Cortex of kidney (tissue), 1 donor: ENCODE data around the gene BICC1.

Experiments used
- DNase-seq: peaks from one replicate; lab custom pipeline; 2025; lab: John Stamatoyannopoulos, UW

BICC1 gene

DNA sequence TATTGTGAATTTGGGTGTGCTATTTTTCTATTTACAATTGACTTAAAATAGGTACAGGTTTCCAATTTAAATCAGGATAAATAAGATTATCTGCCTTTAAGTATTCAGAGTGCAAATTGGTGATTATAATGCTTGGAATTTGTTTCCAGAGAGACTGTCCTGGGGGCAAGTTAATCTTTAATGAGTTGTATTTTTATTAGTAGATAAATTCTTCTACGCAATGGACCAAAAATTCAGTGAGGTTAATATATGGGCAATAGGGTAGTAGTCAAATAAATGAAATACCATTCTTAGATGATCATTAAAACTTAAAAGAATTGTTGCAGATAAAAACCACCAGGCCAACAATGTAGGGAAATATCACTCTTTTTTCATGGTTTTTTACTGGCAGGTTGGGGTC is 3.4 kb downstream of the BICC1 start:
- no peak for DNase-seq

DNA sequence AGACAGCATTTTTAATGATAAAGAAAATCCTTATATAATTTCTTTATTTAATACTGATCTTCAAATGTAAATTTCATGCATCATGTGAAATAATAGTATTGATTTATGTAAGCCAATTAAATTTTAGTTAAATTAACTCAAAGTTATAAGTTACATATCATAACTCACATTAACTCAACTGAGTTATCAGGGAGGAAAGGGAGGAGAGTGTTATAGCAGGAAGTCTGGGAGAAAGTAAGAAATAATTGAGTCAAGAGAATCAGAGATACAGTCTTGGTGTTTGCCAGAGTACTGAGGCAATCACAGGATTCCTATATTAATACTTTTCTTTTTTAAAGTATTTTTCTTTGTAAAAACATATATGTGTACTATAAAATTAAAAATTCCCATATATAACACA is 4.0 kb downstream of the BICC1 start:
- no peak for DNase-seq

DNA sequence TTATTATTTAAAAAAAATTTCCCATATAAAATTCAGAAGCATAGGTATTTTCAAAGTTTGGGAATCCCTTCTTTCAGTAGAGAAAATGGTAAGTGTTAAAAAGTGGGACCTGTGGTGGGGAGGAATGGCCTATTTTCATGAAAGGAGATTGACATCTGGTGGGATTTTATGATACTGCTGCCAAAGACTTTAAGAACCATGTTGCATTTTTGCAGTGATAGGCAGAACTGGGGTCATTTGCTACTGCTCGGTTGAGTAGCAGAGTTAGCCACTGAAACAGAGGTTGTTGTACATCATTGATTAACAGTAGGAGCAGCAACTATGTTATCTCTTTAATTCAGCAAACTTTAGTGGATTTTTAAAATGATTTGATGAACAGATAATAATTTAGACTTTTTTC is 4.4 kb downstream of the BICC1 start:
- DNase-seq = no peak

DNA sequence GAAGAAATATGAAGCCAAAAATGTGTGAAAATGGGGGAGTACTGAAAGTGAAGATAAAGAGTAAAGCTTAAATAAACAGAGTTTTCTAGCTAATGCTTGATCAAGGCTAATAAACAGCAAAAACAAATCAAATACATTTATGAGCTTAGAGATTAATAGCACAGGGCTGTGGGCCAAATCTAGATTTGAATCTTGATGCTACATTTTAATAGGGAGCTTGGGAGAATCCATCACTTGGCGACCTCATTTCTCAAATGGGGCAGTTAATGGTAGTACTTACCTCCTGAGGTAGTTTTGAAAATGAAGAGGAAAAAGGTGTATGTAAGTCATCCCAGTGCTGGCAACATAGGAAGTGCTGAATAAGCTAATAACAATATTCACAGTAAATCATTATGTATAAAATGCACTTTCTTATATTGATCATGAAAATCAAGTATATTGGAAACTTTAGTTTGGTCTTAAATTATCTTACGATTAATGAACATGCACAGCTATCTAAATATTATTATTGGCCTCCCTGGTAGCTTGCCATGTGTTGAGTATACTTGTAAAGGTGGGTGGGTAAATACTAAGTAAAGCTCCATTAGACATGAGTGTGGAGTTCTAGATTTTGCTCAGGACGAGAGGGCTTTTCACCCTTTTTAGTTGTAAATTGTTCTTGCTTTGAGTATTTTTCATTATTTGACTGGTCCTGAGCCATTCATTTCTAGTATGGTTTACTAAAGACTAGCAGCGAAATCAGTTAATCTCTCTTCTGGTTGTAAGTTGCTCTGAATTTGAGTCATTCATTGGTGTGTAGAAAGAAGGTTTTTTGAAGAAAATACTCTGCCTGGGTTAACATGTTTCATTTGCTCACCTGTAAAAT is 5.1 kb downstream of the BICC1 start:
- DNase-seq = no peak

DNA sequence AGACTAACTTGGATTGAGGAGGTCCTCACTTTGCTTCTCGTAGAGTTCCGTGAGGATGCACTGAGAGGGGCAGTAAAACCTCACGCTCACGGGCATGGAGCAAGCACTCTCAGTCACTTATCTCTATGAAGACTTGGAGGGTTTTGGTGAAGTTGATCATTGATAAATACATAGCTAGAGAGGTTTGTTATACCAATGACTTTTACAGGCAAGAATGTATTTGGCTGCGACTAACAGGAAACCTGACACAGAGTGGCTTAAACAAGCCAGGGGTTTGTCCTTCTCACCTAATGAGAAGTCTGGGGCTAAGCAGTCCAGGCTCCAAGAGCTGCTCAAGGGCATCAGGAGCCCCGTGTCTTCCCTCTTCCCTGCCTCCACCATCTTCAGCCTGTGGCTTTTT is 6.1 kb downstream of the BICC1 start:
- no peak for DNase-seq

DNA sequence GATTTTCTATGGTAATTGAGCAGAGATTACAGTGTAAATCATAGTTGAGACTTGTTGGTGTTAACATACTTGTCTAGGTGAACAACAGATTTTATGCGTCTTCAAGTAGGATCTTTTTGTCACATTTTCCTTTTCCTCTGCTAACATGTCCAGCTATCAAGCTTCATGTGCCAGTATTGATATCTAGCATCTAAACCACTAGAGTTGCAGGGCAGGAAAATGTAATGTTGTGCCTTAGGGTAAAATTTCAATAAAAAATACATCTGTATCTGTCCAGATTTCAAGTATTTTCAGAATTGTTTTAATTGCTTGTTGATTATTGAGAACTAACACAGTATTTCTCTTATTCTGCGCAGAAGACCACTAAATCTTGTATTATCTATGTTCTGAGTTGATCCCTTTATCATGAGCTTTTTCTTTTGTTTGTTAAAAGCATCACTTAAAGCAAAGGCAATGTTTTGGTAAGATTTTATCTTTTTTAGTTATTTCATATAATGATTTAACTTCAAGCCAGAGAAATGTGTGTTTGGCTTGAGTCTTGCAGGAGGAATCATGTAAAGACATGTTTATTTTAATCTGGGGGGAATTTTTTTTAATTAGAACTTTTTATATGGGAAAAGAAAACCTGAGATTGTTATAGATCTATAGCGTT is 16.5 kb downstream of the BICC1 start:
- no peak for DNase-seq

- no peak for DNase-seq
These were observed 18.5 kb downstream of the BICC1 start for GRCh38 chr10:58531084-58531695.

- DNase-seq = no peak
These were observed 22.6 kb downstream of the BICC1 start for GRCh38 chr10:58535311-58535710.

DNA sequence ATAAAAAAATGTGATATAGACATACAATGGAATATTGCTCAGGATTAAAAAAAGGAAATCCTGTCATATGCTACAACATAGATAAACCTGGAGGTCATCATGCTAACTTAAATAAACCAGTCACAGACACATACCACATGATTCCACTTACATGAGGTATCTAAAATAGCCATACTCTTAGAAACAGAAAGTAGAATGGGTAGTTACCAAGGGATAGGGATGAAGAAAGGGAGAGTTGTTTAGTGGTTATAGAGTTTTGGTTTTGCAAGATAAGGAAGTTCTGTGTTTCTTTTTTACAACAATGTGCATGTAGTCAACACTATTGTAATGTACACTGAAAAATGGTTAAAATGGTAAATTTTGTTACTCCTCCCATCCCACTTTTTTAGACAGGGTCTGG is 30.5 kb downstream of the BICC1 start:
- no peak for DNase-seq

DNA sequence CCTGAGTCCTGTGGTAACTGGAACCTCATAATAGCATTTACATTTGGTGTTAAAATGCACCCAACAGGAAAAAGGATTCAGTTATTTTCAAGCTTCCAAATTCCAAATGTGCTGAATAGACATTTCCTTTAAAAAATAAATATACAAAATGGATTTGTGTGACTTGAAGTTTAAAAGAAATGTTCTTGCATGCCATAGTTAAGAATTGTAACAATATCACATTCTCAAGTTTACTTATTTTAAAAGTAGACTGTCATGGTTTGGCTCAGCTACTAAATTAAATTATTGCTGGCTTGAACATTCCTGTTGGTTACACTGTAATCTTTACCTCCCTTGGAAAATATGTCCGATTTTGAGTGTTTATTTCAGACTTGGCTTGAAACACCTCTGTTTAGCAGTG is 31.5 kb downstream of the BICC1 start:
- DNase-seq = no peak

DNA sequence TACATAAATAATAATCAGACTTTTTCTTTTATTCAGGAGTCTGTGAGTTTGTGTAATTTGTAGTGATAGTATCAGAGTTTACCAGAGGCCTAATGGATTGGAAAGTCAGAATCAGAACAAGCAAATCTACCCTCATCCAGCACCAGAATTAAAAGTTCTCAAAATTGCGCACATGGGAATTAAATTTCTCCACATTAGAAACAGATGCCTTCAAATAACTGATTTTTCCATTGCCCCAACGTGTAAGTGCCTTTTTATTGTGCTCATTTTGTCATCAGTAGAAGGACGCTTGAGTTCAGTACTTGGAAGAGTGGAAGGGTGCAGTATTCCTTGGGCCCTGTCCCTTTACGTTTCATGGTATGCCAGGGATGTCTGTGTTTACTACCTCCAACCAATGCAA is 32.8 kb downstream of the BICC1 start:
- no peak for DNase-seq

DNA sequence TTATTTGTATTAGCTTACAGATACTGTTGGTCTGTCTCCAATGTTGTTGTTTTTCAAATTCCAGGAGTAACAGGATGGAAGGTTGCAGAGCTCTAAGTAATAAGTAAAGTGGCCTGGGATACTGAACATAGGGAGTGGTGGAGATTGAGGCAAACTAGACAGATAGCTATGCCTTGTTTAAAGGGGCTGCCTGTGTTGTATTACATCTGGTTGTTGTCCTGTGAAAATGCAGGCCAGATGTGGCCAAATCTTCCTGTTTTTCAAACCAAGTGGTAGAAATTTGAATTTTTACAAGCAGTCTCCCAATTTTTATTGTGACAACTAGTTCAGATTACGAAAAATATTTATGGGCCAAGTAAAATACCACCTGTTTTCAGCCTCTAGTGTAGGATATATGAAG is 33.5 kb downstream of the BICC1 start:
- no peak for DNase-seq

GRCh38 chr10:58546722-58547445 is 34.2 kb downstream of the BICC1 start:
- no peak for DNase-seq

DNA sequence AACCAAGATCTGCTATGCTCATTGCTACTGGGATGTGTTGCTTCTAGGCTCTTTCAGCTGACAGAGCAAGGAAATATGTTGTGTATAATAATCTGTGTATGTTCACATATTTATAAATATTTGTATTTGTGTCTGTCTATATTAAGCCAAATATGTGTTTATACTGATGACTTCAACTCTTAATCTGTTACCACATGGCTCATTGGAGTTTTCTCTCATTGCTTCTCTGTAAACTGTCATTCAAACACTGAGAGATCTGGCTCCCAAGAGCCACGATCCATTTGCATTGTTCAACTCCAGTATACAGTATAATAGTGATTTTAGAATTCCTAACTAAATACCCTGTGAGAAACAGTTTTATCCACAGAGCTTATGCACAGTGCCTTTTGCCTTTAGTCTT is 35.3 kb downstream of the BICC1 start:
- DNase-seq = no peak

GRCh38 chr10:58554316-58554715 is 41.6 kb downstream of the BICC1 start:
- DNase-seq = no peak

- no peak for DNase-seq
These were observed 42.7 kb downstream of the BICC1 start for GRCh38 chr10:58555170-58555929.

GRCh38 chr10:58555930-58556311 is 43.2 kb downstream of the BICC1 start:
- DNase-seq = no peak

GRCh38 chr10:58556516-58557165 is 44.0 kb downstream of the BICC1 start:
- DNase-seq = no peak

GRCh38 chr10:58557714-58558113 is 45.0 kb downstream of the BICC1 start:
- no peak for DNase-seq

DNA sequence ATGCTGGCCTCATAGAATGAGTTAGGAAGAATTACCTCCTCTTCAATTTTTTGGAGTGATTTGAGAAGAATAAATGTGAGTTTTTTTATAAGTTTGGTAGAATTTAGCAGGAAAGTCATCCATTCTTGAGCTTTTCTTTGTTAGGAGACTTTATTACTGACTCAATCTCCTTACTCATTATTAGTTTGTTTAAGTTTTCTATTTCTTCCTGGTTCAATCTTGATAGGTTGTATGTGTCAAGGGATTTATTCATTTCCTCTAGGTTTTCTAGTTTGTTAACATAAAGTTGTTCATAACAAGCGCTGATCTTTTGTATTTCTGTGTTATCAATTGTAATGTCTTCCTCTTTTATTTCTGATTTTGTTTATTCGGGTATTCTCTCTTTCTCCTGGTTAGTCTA is 47.4 kb downstream of the BICC1 start:
- DNase-seq = no peak

DNA sequence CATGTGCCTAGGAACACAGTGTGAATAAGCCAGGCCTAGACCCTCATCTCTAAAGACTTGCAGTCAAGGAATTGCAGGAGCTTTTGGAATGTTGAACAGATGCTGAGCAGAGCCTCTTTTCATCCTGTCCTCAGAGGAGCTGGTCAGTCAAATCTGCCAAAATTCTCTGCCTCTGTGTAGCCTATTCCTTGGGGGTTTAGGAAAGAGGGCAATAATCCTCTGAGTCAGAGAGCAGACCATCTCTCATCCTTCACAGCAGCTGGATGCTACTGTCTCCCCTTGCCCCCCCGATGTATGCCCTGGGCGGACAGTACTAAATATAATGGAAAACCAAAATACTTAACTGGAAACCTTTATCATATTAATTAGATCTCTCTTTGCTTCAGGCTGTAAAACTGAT is 52.6 kb downstream of the BICC1 start:
- DNase-seq = no peak
